ENCODE data around the gene IL1RAPL2.

- TF ChIP-seq CTCF (IDR thresholded peaks at IDR 0.05) (no peak), EP300 (IDR thresholded peaks at IDR 0.05) (no peak)
Observed at GRCh38 chrX:105263801-105264200, 697.8 kb downstream of the IL1RAPL2 start.

Measured in esophagus muscularis mucosa (tissue), 3 donors.